B cell (primary cell): ENCODE results near the gene CIAO2B. TPM values are rescaled to one million over a fixed set of nuclear protein-coding genes. Genes with fewer than 3 reads are reported as not detected.

Experiments
- ATAC-seq: fragments of 200-7000 bp; cut with Tn5 transposase; one replicate; pipeline ENCODE4 v1.10.0; 2021; ENCODE audit warnings: low read depth, mild to moderate bottlenecking, moderate number of reproducible peaks, moderate library complexity
- CTCF ChIA-PET: fragments of 350-600 bp; sonication (Branson Sonifier 250); formaldehyde crosslinking; loops from one replicate; lab custom pipeline; 2021; ENCODE audit warnings: antibody characterized with exemption, inconsistent platforms; lab: Charles Lee
- POLR2A ChIA-PET: fragments of 350-600 bp; sonication (Branson Sonifier 250); formaldehyde crosslinking; loops from one replicate; lab custom pipeline; 2021; ENCODE audit warnings: antibody characterized with exemption; lab: Charles Lee
- DNase-seq: peaks from one replicate; pipeline ENCODE4 v3.0.0; 2013
- H2AFZ ChIP-seq: 2 replicates; pipeline ENCODE4 v1.6.1; 2012; ENCODE audit warnings: mild to moderate bottlenecking, low read depth, low read length; ENCODE audit not compliant: insufficient read depth, poor library complexity, severe bottlenecking
- H3K27ac ChIP-seq, 2 donors: 1 replicate in 1 of 2; 2 replicates in 1 of 2; pipeline ENCODE4 v1.5.1; 2012 to 2013; ENCODE audit warnings: low read length in 2 of 2, mild to moderate bottlenecking in 2 of 2, moderate library complexity in 1 of 2
- H3K27me3 ChIP-seq, 4 experiments: fragments of 200-600 bp in 1 of 4; sonication (generic) in 1 of 4; replicated peaks in 1 of 4; 1 replicate in 2 of 4; 2 replicates in 2 of 4; pipeline versions ENCODE4 v1.6.1 to v1.7.0; 2013 to 2016; ENCODE audit warnings: low read length in 3 of 4, mild to moderate bottlenecking in 2 of 4, mixed read lengths in 1 of 4, moderate library complexity in 1 of 4; ENCODE audit not compliant: insufficient read depth in 4 of 4, control insufficient read depth in 3 of 4; ENCODE audit errors: control extremely low read depth in 1 of 4
- H3K36me3 ChIP-seq, 2 experiments: replicated peaks in 1 of 2; 1 replicate in 1 of 2; 2 replicates in 1 of 2; pipeline versions ENCODE4 v1.6.1 to v1.7.1; 2013; ENCODE audit warnings: low read length in 1 of 2; ENCODE audit not compliant: insufficient read depth in 2 of 2, control insufficient read depth in 1 of 2; ENCODE audit errors: control extremely low read depth in 1 of 2, extremely low read depth in 1 of 2
- H3K4me1 ChIP-seq, 2 donors: fragments of 200-600 bp in 1 of 2; sonication (generic) in 1 of 2; 1 replicate in 1 of 2; 2 replicates in 1 of 2; pipeline versions ENCODE4 v1.5.1 to v1.6.1; 2013 to 2017; ENCODE audit warnings: low read length in 2 of 2; ENCODE audit not compliant: control insufficient read depth in 2 of 2, insufficient read depth in 2 of 2
- H3K4me2 ChIP-seq: replicated peaks from 2 replicates; pipeline ENCODE3; 2012; ENCODE audit warnings: mild to moderate bottlenecking, low read depth, low read length; ENCODE audit not compliant: poor library complexity, severe bottlenecking
- H3K4me3 ChIP-seq, 5 experiments: fragments of 200-600 bp in 1 of 5; sonication (generic) in 1 of 5; 1 replicate in 3 of 5; 2 replicates in 2 of 5; pipeline versions ENCODE4 v1.5.1 to v1.7.0; 2011 to 2016; ENCODE audit warnings: low read length in 4 of 5, mild to moderate bottlenecking in 4 of 5, low read depth in 2 of 5, control low read depth in 1 of 5, moderate library complexity in 1 of 5; ENCODE audit not compliant: insufficient read depth in 1 of 5; ENCODE audit errors: control extremely low read depth in 1 of 5, extremely low read depth in 1 of 5
- H3K79me2 ChIP-seq: fragments of 200-600 bp; sonication (generic); one replicate; pipeline ENCODE4 v1.6.0; 2016; ENCODE audit warnings: low read length; ENCODE audit not compliant: control insufficient read depth, insufficient read depth
- H3K9ac ChIP-seq: fragments of 200-600 bp; sonication (generic); 2 replicates; pipeline ENCODE4 v1.6.1; 2017; ENCODE audit warnings: mild to moderate bottlenecking, low read length, moderate library complexity
- H3K9me3 ChIP-seq, 3 donors: one replicate each; pipeline versions ENCODE4 v1.6.1 to v1.7.1; 2013; ENCODE audit warnings: low read length in 2 of 3; ENCODE audit not compliant: control insufficient read depth in 2 of 3, insufficient read depth in 1 of 3; ENCODE audit errors: control extremely low read depth in 1 of 3
- H4K20me1 ChIP-seq: 2 replicates; pipeline ENCODE4 v1.6.0; 2012; ENCODE audit warnings: mild to moderate bottlenecking, low read length; ENCODE audit not compliant: insufficient read depth, control insufficient read depth, poor library complexity, severe bottlenecking
- H3K27ac Mint-ChIP-seq: one replicate; pipeline ENCODE4 v1.8.0; 2021; ENCODE audit warnings: mixed read lengths
- H3K27me3 Mint-ChIP-seq: one replicate; pipeline ENCODE4 v1.8.0; 2021; ENCODE audit warnings: mixed read lengths
- H3K4me1 Mint-ChIP-seq: one replicate; pipeline ENCODE4 v1.8.0; 2021; ENCODE audit warnings: mixed read lengths
- H3K4me3 Mint-ChIP-seq: one replicate; pipeline ENCODE4 v1.8.0; 2021; ENCODE audit warnings: mixed read lengths
- H3K9me3 Mint-ChIP-seq: one replicate; pipeline ENCODE4 v1.8.0; 2022; ENCODE audit warnings: mixed read lengths; ENCODE audit not compliant: insufficient read depth
- CTCF ChIP-seq: fragments of 200-600 bp; IDR thresholded peaks from one replicate; pipeline ENCODE4 v1.8.0; 2022; ENCODE audit warnings: antibody characterized with exemption, mild to moderate bottlenecking
- EZH2 ChIP-seq: IDR thresholded peaks from 2 replicates; pipeline ENCODE4 v1.6.1; 2012; ENCODE audit warnings: borderline replicate concordance, low read depth, mild to moderate bottlenecking, moderate library complexity, low read length; ENCODE audit not compliant: insufficient read depth, poor library complexity, severe bottlenecking
- WGBS: methylation state at CpG from one replicate; pipeline ENCODE4 v1.1.5; 2013; ENCODE audit warnings: missing lambda C conversion rate; ENCODE audit not compliant: insufficient coverage; 5-methylcytosine and 5-hydroxymethylcytosine counted together
- intact Hi-C: fragments of 100-400 bp; cut with micrococcal nuclease; formaldehyde crosslinking; loops from one replicate; pipeline ENCODE4 v1.10.0; 2022
- polyA plus RNA-seq: library from polyadenylated mRNA; depleted of rRNA; stranded (reverse); fragments of >200 nt; gene quantifications from 2 replicates; pipeline ENCODE4 v1.2.3, GENCODE V29; 2012
- total RNA-seq, 2 donors: library from RNA; stranded (reverse); fragments of 120-200 nt in 1 of 2; gene quantifications; 1 replicate in 1 of 2; 2 replicates in 1 of 2; pipeline versions ENCODE4 v1.2.3 to v1.2.4, GENCODE V29; 2013 to 2022

CIAO2B gene
- total and polyA plus RNA-seq, 2 donors (not counting 1 experiment from before 2014, with no cell fraction given), result 60.6 to 159 TPM

- Mint-ChIP-seq H3K9me3 (no peaks in the 10 kb centered on the region), H3K27me3 (peaks cover 16% of the 10 kb centered on the region), H3K4me3 (no peak overlapping the region), H3K27ac (peak overlapping the region; percentile 15), H3K4me1 (peaks cover 1% of the 10 kb centered on the region)
- H3K4me3 ChIP-seq, result no peak overlapping the region
- H3K27me3 ChIP-seq, result peaks cover 0 to 13% (median 0%) of the 10 kb centered on the region in 4 experiments
- CTCF ChIA-PET, result interaction anchor here (0.6 to 3.5 kb wide), 10 partner anchors 19 to 347 kb away, joined by 3 to 27 read pairs (median 3); partner anchors contain the start of gene EXOC3L1
- peaks cover 0 to 3% of the 10 kb centered on the region in 2 donors for H3K4me1 ChIP-seq
- no peaks in the 10 kb centered on the region for H3K36me3 ChIP-seq
- H3K27ac ChIP-seq, result no peak overlapping the region
- TF ChIP-seq EZH2, result no peak
- TF ChIP-seq CTCF, result peak; percentile 93
- ATAC-seq, result peak; percentile 98
- no peaks in the 10 kb centered on the region for H3K9me3 ChIP-seq
- WGBS, result 26% methylated on average over 7 of the region's 15 CpGs
- H3K9ac ChIP-seq, result no peak overlapping the region
- no peaks in the 10 kb centered on the region for H3K79me2 ChIP-seq
- no peak overlapping the region for H2AFZ ChIP-seq
- H4K20me1 ChIP-seq, result no peaks in the 10 kb centered on the region
- no peak overlapping the region for H3K4me2 ChIP-seq
- DNase-seq, result peak; percentile 87
- intact Hi-C loops, result loop anchor here (1.0 to 2.0 kb wide), 4 partner anchors 123 to 439 kb away; partner anchors contain the start of genes FBXL8, TRADD and ZDHHC1
- POLR2A ChIA-PET, result no interaction called here
These were observed 43.3 kb upstream of the CIAO2B start for GRCh38 chr16:66977341-66978113.

GRCh38 chr16:66976746-66977145 lies 42.5 kb upstream of the CIAO2B start:
- Mint-ChIP-seq H3K4me3 (no peak overlapping the region), H3K27ac (no peak overlapping the region), H3K27me3 (peaks cover 16% of the 10 kb centered on the region), H3K4me1 (peaks cover 1% of the 10 kb centered on the region), H3K9me3 (no peaks in the 10 kb centered on the region)
- Histone ChIP-seq H3K4me1 (peaks cover 0 to 3% of the 10 kb centered on the region in 2 donors), H3K27me3 (peaks cover 0 to 13% (median 0%) of the 10 kb centered on the region in 4 experiments), H3K36me3 (no peaks in the 10 kb centered on the region), H3K4me3 (no peak overlapping the region), H3K79me2 (no peaks in the 10 kb centered on the region), H3K9ac (no peak overlapping the region), H3K4me2 (no peak overlapping the region), H3K27ac (no peak overlapping the region), H2AFZ (no peak overlapping the region), H3K9me3 (no peaks in the 10 kb centered on the region), H4K20me1 (no peaks in the 10 kb centered on the region)
- DNase-seq (no peak), ATAC-seq (no peak)
- 69% methylated on average over 13 of the region's 13 CpGs for WGBS
- ChIA-PET POLR2A (no interaction called here), CTCF (interaction anchor here (0.6 to 3.5 kb wide), 12 partner anchors 18 to 490 kb away, joined by 3 to 27 read pairs (median 4); no protein-coding TSS in a partner anchor)
- TF ChIP-seq EZH2 (no peak), CTCF (no peak)
- intact Hi-C loops, result loop anchor here (1.0 to 2.0 kb wide), 4 partner anchors 124 to 440 kb away; partner anchors contain the start of genes FBXL8, TRADD and ZDHHC1
